Stimulated activated CD8-positive, alpha-beta memory T cell treated with anti-CD3 and anti-CD28 coated beads, Interleukin-7, amount 100 ng/mL, for 4 hours (primary cell): ENCODE results near the gene CEACAM6.
A peak's percentile ranks its signal among the peaks of the same experiment; 100 is the strongest.

ENCODE experiments used
- DNase-seq, 2 donors: peaks; one replicate each; pipeline ENCODE4 v3.0.0-alpha.2; 2020; ENCODE audit warnings: low read depth in 2 of 2

The CEACAM6 gene

GRCh38 chr19:41796362-41796761 lies 41.0 kb downstream of the CEACAM6 start, which contains the start of gene CEACAM3:
TSS of gene CEACAM3 (plus strand) at chr19:41796587. CDS start at chr19:41796678, 91 bp downstream.
- DNase-seq = no peak

GRCh38 chr19:41796901-41797300 lies 41.6 kb downstream of the CEACAM6 start:
- no peak for DNase-seq

DNA sequence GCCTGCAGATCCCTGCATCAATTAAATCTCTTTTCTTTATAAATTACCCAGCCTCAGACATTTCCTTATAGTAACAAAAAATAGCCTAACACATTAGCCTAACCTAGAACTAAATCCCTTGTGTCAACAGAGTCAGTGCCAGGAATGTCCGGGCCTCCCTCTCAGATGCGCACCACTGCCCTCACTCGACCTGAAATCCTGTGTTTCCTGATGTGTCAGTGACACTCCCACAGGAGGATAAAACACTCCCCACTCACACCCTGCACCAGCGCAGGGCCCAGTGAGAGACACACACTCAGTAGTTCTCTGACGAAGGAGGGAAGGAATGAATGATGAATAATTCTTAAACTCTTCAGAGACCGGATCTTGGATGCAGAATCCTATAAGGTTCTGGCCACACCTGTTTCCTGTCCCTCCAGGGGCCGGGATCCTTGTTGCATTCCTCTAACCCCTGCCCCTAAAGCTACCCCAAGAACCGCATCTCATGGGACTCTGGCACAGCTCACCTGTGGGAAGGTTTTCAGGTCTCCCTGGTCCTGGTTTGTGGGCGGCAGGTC lies 44.2 kb downstream of the CEACAM6 start:
- no peak for DNase-seq

GRCh38 chr19:41801031-41801430 lies 45.7 kb downstream of the CEACAM6 start:
- no peak for DNase-seq

DNA sequence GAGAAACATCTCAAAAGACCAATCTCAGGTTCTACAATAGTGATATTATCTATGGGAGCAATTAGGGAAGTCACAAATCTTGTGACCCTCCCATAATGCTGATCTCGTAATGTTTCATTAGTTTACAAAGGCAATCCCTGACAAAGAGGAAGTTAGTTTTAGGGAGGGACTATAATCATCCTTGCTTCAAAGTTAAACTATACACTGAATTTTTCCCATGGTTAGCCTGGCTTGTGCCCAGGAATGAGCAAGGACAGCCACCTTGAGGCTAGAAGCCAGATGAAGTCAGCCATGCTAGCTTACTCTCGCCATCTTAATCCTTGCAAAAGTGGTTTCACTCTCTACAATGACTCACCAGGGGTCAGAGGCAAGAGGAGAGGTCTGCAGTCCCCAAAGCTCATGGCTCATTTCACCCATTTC lies 46.5 kb downstream of the CEACAM6 start:
- no peak for DNase-seq

GRCh38 chr19:41802770-41803169 lies 47.4 kb downstream of the CEACAM6 start:
- no peak for DNase-seq

DNA sequence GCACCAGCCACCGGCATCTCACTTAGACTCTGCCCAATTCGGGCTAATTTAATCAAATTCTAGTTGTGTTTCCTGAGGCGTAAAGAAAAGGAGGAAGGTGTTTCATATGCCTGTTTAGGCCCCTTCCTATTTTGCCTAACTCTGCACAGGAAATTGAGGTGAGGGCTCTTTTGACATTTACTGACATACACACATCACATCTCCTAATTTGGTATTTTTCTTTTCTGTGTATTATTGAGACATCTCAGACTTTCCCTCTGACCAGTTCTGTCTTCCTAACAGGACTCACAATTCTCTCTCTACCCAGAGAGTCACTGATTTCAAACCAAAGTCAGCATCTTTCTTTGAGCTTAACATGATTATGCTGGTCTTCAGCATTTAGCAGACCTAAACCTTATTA lies 49.0 kb downstream of the CEACAM6 start:
- no peak for DNase-seq

DNA sequence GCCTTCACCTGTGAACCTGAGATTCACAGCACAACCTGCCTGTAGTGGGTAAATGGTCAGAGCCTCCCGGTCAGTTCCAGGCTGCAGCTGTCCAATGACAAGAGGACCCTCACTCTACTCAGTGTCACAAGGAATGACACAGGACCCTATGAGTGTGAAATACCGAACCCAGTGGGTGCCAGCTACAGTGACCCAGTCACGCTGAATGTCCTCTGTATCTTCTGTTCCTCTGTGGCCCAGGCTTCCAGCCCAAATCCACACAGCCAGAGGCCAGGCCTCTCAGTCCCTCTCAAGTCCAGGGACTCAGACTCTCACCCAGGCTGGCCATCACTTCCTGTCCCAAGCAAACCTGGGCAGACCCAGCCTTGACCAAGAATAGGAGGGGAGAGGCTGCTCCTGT lies 51.8 kb downstream of the CEACAM6 start:
- no peak for DNase-seq

- no peak for DNase-seq
These were observed 53.6 kb downstream of the CEACAM6 start for GRCh38 chr19:41808663-41809566.

- DNase-seq = no peak
These were observed 55.0 kb downstream of the CEACAM6 start for GRCh38 chr19:41810301-41810700.

DNA sequence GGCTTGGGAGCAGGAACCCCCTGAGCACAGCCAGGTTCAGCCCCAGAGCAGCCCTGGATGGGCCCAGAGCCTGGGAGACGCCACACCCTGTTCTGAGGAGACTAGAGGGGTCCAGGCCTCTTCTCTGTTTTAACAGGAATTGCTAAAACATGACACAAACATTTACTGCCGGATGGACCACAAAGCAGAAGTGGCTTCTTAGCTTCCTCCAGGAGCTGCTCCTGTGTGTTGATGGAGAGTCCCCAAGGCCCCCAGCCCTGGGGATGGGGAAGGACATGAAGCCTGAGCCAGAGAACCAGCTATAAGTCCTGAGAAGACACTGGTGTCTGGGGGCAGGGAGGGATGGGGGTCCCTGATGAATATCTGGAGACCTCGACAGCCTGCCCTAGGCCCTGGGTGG lies 55.7 kb downstream of the CEACAM6 start:
- no peak for DNase-seq

DNA sequence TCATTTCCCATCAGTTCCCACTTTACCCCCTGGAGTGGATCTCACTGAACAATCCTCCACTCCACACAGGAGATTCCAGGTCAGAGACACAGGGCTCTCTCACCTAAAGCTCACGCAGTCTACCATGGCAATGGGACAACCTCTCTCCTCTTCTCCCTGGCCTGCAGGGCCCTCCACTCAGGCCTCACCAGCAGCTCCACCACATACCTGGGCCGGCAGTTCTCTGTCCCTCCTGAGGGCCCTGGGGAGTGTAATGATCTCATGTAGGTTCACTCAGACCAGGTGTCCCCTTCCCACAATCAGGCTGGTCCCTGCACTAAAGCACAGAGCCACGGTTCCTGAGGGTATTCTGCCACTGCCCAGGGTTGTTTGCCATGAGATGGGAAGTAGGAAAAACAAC lies 56.7 kb downstream of the CEACAM6 start:
- DNase-seq = no peak

DNA sequence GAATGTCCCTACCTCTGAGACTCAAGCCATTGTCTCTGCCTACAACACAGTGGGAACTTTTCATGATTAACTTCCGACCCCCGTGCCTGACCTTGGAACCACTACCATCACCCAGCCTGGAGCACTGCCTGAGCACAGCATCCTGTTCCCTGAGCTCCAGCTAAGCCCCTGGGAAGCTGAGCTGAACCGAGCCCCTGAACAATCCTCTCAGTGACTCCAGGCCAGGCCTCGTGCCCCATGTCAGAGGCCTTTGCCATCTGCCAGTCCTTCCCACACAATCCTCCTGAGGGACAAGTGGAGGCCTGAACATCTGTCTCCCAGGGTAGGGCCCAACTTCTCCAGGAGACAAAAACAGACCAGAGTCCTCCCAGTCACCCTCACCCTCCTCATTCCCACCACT lies 58.6 kb downstream of the CEACAM6 start:
- DNase-seq = no peak

DNA sequence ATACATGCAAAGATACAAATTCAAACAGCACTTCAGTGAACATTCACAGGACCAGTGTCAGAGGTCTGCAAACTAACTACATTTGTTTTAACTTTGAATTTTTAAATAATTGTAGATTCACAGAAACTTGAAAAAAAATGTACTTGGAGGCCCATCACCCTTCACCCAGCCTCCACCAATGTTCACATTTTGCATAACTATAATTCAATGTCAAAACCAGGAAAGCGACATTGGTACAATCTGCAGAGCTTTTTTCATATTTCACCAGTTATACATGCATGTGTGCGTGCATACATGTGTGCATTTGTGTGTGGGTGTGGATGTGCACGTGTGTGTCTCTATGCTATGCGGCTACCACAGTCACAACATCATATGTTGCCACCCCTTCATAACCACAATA lies 60.0 kb downstream of the CEACAM6 start:
- no peak for DNase-seq

GRCh38 chr19:41816761-41817160 lies 61.4 kb downstream of the CEACAM6 start:
- DNase-seq = no peak

- DNase-seq = peak in 1 of 2 donors; percentile 6
These were observed 65.8 kb downstream of the CEACAM6 start for GRCh38 chr19:41821003-41821735.
